GM18502 (cell line): ENCODE measurements around the gene KIF19.
A peak's percentile ranks its signal among the peaks of the same experiment; 100 is the strongest.
"Not testable (repeated sequence)": the region's sequence is repeated elsewhere in the genome, so short reads cannot be mapped to it uniquely, and the experiment has no call there.

ENCODE experiments used
- ATAC-seq: cut with Tn5 transposase; IDR thresholded peaks from one replicate; pipeline ENCODE4 v1.9.1; 2021; ENCODE audit warnings: mild to moderate bottlenecking; ENCODE audit not compliant: unreplicated experiment, poor library complexity

The KIF19 gene

GRCh38 chr17:74325743-74326379 is at the start of gene KIF19:
TSS of gene KIF19 (plus strand) at chr17:74326226. CDS start at chr17:74326350, 124 bp downstream.
- no peak for ATAC-seq

GRCh38 chr17:74276541-74277009 is 49.5 kb upstream of the KIF19 start:
- no peak for ATAC-seq

GRCh38 chr17:74277935-74278334 is 48.1 kb upstream of the KIF19 start:
- ATAC-seq = no peak

- ATAC-seq = not testable (repeated sequence)
Observed at GRCh38 chr17:74279617-74280016, 46.4 kb upstream of the KIF19 start.

GRCh38 chr17:74280093-74280513 is 45.9 kb upstream of the KIF19 start:
- ATAC-seq = peak; percentile 62

GRCh38 chr17:74281799-74282198 is 44.2 kb upstream of the KIF19 start:
- ATAC-seq = no peak

GRCh38 chr17:74282274-74282586 is 43.8 kb upstream of the KIF19 start:
- ATAC-seq = not testable (repeated sequence)

- ATAC-seq = no peak
Observed at GRCh38 chr17:74282587-74283370, 43.2 kb upstream of the KIF19 start.

- ATAC-seq = no peak
Observed at GRCh38 chr17:74283371-74283673, 42.7 kb upstream of the KIF19 start.

GRCh38 chr17:74287031-74287602 is 38.9 kb upstream of the KIF19 start:
- ATAC-seq = no peak

GRCh38 chr17:74288785-74289184 is 37.2 kb upstream of the KIF19 start:
- no peak for ATAC-seq

GRCh38 chr17:74289688-74290087 is 36.3 kb upstream of the KIF19 start:
- ATAC-seq = no peak

GRCh38 chr17:74290340-74290739 is 35.7 kb upstream of the KIF19 start:
- no peak for ATAC-seq

- no peak for ATAC-seq
Observed at GRCh38 chr17:74292495-74292894, 33.5 kb upstream of the KIF19 start.

- no peak for ATAC-seq
Observed at GRCh38 chr17:74295625-74296547, 30.1 kb upstream of the KIF19 start.

- ATAC-seq = no peak
Observed at GRCh38 chr17:74296548-74296936, 29.5 kb upstream of the KIF19 start.

- ATAC-seq = no peak
Observed at GRCh38 chr17:74297941-74298340, 28.1 kb upstream of the KIF19 start.

- no peak for ATAC-seq
Observed at GRCh38 chr17:74298778-74299177, 27.2 kb upstream of the KIF19 start.

- ATAC-seq = no peak
Observed at GRCh38 chr17:74299226-74300009, 26.6 kb upstream of the KIF19 start.

- ATAC-seq = no peak
Observed at GRCh38 chr17:74303305-74303704, 22.7 kb upstream of the KIF19 start.
